Retina (tissue), 1 donor: Measurements from ENCODE around the gene ANKRD42.

Source experiments
- DNase-seq: peaks from one replicate; pipeline ENCODE4 v3.0.0-alpha.2; 2016

ANKRD42 gene

GRCh38 chr11:83293457-83293774 lies 99.9 kb downstream of the ANKRD42 start:
- no peak for DNase-seq

- no peak for DNase-seq
Observed at GRCh38 chr11:83294208-83294607, 100.7 kb downstream of the ANKRD42 start.
